Measurements from ENCODE around the gene FRMPD1.

FRMPD1 gene

GRCh38 chr9:37611961-37612360 lies 38.8 kb upstream of the FRMPD1 start:
- TF ChIP-seq CTCF (IDR thresholded peaks at IDR 0.05) (no peak), ZFX (IDR thresholded peaks at IDR 0.05; ENCODE audit: borderline replicate concordance) (no peak)
- no peak overlapping the region for H3K27ac ChIP-seq

- TF ChIP-seq CTCF (IDR thresholded peaks at IDR 0.05) (no peak), ZFX (IDR thresholded peaks at IDR 0.05; ENCODE audit: borderline replicate concordance) (no peak)
- no peak overlapping the region for H3K27ac ChIP-seq
These were observed 33.6 kb upstream of the FRMPD1 start for GRCh38 chr9:37617161-37617560.

- no peak overlapping the region for H3K27ac ChIP-seq
- no peak for TF ChIP-seq CTCF (IDR thresholded peaks at IDR 0.05)
- no peak for TF ChIP-seq ZFX (IDR thresholded peaks at IDR 0.05; ENCODE audit: borderline replicate concordance)
These were observed 32.9 kb upstream of the FRMPD1 start for GRCh38 chr9:37617832-37618231.

GRCh38 chr9:37618817-37619216 lies 31.9 kb upstream of the FRMPD1 start:
- TF ChIP-seq ZFX (IDR thresholded peaks at IDR 0.05; ENCODE audit: borderline replicate concordance) = no peak
- TF ChIP-seq CTCF (IDR thresholded peaks at IDR 0.05) = no peak
- no peak overlapping the region for H3K27ac ChIP-seq

GRCh38 chr9:37619806-37620205 lies 30.9 kb upstream of the FRMPD1 start:
- no peak overlapping the region for H3K27ac ChIP-seq
- no peak for TF ChIP-seq ZFX (IDR thresholded peaks at IDR 0.05; ENCODE audit: borderline replicate concordance)
- TF ChIP-seq CTCF (IDR thresholded peaks at IDR 0.05) = no peak

GRCh38 chr9:37620396-37620795 lies 30.4 kb upstream of the FRMPD1 start:
- H3K27ac ChIP-seq = no peak overlapping the region
- TF ChIP-seq CTCF (IDR thresholded peaks at IDR 0.05) = no peak
- no peak for TF ChIP-seq ZFX (IDR thresholded peaks at IDR 0.05; ENCODE audit: borderline replicate concordance)

- H3K27ac ChIP-seq = no peak overlapping the region
- TF ChIP-seq ZFX (IDR thresholded peaks at IDR 0.05; ENCODE audit: borderline replicate concordance) (no peak), CTCF (IDR thresholded peaks at IDR 0.05) (no peak)
These were observed 29.3 kb upstream of the FRMPD1 start for GRCh38 chr9:37621273-37622121.

All from 22Rv1 (cell line).